IPS DF 19.7 (cell line): ENCODE data around the gene HECTD4.

Experiments used
- DNase-seq: peaks from one replicate; pipeline ENCODE4 v3.0.0-alpha.2; 2013; ENCODE audit warnings: low read depth, low spot score

HECTD4 gene

DNA sequence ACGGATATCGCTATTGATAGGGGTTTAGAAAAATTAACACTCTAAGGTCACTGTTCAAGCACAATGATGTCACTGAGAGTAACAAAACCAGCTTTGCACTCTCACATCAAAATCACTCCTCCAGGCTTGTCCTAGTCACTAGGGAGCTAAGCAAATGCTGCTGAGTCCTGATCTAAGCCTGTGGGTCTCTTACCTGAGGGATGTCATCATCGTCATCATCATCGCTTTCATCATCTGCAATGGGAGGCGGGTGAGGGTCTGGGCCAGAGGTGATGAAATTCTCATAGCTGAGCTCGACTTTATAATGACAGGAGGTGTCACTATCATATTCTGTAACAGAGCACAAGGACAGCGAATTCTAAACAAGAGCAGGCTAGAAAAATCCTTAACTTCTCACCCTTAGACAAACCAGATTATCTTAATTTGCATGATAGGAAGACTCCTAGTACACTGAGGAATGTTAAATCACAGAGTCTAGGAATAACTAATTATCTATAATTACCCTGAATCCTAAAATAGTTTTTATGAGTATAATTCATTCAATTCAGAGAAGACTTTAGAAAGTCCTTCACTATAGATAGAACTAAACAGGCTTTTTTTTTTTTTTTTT is 173.8 kb downstream of the HECTD4 start:
- DNase-seq, result no peak

DNA sequence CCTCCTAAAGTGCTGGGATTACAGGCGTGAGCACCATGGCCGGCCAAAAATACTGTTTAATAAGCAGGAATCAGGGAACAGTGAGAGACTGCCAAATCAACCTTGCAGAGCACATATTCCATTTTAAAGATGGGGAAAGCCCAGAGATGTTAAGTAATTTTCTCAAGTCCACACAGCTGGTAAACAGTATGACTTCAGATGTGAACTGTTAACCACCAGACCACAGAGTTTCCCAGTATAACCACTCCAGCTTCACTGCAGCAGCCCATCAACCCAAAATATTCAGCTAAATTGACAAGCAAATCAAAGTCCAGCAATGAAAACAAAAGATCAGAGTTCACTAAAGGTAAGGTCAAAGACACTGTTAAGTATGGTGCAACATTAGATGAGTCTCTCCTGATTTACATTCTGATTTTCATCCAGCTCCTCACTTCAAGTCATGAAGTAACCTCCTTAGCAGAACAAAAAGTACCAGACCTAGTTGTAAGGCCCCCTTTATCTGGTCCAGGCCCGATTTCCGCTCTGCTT is 174.8 kb downstream of the HECTD4 start:
- DNase-seq, result no peak

DNA sequence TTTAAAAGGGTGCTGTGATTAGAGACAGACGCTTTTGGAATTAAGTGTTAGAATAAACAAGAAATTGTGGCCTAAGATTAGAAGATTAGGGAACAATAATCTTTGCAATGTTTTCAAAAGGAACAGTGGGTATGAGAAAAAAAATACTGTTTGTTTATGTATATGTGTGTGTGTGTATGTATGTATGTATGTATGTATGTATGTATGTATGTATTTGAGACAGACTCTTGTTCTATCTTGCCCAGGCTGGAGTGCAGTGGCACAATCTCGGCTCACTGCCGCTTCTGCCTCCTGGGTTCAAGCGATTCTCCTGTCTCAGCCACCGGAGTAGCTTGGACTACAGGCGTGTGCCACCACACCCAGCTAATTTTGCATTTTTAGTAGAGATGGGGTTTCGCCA is 175.3 kb downstream of the HECTD4 start:
- DNase-seq, result no peak

DNA sequence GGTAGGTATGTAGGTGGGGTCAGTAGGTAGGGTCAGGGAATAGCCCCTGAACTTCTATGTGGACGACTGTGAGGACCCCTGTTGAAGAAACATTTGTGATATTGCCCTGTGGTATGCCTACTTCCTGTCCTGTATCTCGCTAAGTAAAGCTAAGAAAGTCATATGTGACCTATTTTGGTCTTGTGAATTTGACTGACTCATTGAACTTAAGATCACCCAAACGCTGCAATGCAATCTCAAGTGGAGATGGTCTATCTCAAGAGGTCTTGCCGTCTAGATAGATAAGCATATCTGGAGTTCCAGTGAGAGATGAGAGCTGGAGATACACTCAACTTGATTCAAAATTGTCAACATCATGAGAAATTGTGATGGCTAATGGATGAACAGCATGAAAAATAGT is 183.1 kb downstream of the HECTD4 start:
- no peak for DNase-seq

DNA sequence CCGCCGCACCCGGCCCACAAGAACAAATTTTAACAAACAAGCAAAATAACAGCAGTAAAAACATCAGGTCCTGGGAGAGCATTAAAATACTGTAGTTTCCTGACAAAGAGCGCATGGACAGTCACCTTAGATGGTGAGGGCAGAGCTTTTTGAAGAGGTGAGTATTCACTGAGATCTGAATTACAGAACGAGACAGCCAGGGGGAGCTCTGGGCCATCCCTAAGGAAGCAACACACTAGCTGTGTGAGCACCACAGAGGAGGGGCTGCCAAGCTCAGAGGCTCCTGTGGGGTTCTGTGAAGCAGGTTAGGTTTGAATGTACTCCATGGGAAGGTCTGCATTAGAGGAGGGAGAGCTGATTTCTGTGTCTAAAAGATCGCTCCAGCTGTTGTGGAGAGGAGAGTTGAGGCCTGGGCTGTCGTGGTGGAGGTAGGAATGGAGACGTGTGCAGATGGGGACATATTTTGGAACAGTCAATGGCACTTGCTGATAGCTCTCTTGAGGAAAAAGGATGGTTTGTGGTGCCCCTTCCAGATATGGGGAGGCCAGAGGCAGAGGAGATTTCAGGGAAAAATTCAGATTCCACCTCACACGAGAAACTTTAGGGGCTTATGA is 184.0 kb downstream of the HECTD4 start:
- peak; percentile 60 for DNase-seq

DNA sequence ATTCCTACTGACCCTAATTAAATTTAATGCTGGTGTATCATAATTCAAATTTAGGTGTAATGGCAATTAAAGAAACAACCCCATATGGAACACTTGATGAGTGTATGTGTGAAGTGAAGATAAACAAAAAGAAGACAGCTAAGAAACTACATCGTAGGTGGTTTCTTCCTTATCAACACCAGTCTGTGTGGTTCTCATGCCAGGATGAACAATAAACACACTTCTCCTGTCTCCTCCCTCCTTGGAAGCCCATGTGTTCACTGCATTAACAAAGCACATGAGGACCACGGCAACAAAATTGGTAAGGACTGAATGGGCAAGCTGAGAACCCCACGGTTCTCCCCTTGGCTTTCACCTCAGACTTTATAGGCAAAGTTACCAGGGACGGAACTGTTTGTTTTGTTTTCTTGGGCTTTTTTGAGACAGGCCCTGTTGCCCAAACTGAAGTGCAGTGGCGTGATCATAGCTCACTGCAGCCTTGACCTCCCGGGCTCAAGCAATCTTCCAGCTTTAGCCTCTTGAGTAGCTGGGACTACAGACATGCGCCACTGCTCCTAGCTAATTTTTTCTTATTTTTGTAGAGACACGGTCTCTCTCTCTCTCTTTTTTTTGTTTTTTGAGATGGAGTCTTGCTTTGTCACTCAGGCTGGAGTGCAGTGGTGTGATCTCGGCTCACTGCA is 185.9 kb downstream of the HECTD4 start:
- DNase-seq, result no peak

DNA sequence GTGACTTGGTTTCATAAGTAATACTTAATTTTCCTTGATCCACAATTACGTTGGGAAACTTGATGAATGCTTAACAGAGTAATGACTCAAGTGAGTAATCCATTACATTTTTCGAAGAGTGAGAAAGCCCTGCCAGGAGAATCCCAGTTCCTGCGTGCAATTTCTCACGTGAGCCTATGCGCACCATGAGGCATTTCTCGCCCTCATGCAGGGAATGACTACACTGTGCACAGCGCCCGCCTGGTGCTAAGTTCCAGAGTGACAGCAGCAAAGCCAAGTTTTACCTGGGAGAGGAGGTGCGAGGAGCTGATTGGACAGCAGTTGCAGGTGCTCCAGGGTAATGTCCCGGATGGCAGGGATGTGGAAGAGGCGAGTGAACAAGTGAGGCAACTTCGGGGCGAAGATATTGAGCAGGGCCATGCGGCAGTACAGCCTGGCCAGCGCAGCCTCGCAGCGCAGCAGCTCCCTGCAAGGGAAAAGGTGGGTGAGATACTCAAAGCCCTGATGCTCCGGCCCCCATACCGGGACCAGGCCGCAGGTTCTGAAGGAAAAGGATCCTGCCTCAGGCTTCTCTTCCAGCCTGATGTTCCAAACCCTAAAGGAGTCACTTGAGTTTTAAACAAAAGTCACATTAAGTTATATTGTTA is 187.5 kb downstream of the HECTD4 start:
- no peak for DNase-seq

DNA sequence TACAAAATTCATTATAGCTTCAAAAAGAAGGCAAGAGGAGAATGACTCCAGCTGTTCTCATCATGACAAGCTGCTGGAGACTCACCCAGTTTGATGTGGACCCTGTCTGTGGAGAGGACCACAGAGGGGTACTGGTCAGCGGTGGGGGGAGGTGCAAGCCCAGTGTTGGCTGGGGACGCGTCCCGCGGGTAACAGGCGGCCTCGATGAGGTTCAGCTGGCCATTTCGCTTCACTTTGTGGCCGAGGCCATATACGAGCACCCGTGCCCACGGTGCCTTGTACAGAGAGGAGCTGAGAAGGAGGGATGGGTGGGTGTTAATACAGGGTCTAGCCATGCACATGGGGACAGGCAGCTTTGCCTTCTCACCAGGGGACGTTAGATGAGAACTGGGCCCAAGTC is 189.8 kb downstream of the HECTD4 start:
- DNase-seq, result no peak

DNA sequence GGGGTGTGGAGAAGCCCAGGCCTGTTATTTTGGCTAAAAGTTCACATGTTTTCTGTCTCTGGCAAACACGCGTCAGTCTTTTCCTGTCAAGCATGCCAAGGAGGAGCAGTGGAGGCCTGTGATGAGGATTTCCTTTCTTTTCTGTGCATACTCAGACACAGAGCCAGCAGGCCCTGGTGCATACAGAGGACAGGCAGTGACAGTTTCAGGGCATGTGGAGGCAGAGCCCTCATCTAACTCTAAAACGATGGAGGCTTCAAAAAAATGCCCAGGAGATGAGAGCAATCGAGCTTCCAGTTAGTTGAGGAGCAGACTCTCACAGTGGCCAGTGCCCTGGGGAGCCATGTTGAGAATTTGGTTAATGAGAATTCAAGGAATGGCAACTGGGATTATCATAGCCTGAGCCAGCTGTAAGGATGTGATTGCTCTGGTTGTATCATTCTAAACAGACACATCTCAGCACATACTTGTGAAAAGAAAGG is 190.3 kb downstream of the HECTD4 start:
- DNase-seq, result no peak

DNA sequence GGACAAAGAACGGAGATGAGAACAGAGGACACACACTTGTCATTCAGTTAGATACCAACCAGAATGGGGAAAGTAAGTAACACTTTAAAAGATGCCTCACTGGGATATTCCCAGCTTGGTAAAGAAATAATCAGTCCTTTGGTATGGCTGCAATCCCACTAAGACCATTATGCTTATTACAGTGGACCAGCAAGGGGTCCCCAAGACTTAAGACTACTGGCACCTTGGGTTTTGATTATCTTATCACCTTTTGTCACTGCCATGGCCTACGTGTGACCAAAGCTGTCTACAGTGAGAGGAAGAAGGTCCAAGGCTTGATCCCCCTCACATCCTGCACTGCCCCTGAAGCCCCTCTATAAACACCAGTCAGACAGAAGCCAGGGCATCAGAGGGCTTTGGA is 191.0 kb downstream of the HECTD4 start:
- no peak for DNase-seq

DNA sequence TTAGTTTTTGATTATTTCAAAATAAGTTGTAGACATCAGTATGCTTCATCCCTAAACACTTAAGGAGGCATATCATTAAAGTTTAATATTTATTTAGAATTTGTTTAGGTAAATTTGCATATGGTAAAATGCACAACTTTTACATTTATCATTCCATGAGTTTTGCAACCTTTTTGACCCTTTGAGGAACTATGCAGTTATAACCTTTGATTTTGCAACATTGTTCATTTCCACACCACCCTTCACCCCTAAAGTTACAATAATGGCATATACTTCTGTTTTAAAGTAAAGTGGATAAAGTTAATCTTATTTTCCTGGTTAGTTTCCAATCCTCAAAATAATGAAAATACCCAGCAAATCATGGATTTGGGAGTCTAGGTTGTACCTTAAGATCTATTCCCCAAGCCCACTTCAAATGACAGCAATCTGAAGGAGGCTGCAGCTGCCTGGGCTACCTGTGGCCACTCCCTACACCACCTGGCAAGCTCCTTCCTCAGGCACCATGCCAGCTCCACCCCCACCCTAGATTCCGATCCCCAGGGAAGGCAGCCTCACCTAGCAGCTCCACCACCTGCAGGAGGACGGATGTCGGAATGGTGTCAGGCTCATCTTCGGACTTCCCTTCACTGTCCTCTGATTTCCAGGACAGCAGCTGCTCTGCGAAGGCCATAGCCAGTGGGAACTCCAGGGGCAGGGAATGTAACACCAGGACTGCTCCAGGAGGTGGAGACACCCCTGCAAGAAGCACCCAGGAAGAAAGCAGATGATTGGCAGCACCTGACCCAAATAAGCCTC is 191.8 kb downstream of the HECTD4 start:
- DNase-seq, result no peak

DNA sequence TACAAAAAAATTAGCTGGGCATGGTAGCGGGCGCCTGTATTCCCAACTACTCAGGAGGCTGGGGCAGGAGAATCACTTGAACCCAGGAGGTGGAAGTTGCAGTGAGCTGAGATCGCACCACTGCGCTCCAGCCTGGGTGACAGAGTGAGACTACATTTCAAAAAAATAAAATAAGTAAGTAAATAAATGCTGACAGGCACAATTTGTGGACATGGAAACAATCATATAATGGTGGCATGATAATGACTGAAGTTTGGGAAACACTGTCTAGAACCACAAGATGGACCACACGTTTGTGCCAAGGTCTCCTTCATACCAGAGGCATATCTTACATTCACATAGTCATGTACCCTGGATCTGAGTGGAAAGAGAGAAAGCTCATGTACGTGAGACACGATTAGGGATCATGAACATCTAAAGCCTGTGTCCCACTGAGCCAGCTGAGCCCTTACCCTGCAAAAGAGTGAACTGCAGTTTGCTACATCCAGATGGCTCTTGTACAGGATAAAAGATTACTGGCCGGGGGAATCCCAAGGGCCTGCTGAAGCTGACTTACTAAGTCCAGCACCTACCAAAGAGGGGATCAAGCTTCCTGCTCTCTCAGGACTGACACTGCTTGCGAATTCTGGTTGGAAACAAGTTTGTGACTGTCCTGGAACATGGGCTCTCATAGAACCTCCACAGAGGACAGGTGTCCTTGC is 194.0 kb downstream of the HECTD4 start:
- no peak for DNase-seq

DNA sequence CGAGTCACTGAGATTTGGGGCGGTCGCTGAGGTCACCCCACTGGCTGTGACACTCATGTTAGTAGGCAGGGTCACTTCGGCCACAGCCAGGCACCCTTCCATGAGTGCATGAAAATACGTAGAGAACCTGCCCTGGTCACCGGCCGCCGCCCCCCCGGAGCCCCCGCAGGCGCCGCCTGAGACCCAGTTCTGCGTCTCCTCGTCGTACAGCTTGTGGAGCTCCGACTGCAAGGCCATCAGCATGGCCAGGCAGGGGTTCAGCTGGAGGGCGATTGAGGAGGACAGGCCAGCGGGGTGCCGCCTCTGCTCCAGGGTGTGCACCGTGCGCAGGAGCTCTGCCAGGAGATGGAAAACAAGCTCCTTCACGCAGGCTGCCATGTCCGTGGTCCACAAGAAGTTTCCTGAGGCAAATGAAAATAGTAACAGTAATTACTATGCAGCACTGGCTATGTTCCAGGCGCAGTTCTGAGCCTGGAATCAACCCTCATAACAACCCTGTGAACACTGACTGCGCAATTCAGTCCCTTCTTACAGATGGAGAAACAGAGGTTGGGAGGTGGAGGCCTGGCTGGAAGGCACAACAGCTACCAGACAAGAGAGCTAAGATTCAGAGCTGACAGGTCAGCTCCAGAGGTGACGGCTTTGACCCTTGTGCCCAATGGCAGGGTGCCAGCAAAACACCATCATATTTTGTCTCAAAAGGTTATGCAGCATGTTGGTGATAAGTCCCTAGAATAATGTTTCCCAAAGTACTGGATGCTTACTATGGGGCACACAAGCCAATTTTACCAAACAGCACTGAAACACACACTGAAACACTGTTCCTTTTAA is 196.9 kb downstream of the HECTD4 start:
- no peak for DNase-seq

DNA sequence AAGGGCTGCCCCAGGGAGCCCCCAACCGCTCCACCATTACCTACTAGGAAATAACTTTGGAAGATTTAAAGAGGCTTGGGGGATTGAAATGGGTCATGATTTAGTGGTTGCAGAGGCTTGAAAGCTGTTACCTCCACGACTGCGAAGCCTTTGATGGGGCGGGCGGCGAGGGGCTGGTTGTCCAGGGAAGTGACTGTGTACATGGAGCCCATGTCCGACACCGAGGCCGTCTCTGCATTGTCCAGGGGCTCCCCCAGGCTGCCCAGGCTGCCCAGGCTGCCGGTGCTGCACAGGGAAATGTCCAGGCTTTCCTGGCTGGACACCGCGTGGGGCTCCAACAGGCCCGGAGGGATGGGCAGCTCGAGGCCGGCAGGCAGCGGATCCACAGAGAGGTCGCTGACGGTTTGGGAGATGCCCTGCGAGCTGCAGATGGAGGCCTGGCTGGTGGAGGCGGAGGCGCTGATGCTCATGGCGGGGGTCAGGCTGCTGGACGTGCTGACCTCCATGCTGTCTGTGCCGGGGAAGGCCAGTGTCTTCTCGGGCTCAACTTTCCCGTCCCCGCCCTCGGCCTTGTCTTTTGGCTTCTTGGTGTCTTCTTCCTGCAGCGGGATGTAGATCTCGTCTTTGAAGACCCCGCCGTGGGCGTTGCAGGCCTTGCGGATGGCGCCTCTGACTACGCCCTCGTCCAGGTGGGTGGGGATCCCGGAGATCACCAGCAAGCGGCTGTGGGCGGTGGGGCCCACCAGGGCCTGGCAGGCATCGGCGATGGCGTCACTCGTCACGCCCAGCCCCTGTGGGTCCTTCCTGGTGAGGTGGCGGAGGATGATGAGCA is 198.0 kb downstream of the HECTD4 start:
- no peak for DNase-seq

DNA sequence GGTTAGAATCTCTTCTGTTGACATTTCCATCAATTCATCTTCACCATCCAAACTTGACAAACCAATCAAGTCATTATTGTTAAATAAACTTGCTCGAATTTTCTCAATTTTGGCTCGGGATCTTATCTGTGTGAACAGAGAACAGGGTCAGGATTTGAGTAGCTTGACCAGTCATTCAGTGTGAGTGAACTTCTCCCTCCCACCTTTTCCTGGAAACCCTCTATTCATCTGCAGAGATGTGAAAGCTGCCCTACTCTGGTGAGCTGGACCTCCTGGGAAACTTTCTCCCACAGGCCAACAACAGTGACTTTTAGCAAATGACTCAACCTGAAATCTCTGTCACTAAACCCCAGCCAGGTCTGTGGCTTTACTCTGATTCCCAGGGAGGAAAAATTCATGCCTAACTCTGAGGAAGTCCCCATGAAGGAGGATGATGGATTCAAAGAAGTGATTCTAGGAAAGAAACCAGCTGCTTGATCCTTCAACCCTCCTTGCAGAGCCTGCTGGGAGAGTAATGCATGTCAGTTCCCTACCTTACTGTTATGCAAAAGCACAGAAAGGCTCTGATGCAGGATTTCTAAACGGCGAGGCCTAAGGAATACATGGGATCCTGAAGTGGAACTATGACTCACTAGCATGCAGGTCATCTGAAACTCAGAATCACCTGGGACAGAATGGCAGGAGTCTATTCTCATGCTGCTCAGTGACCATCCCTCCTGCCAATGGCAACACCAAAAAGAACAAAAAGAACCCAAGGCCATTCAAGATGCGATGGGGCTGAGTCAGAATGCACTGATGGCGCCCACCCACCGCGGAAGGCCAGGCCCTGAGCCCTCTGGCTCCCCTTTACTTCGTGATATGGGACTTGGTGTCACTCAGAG is 198.8 kb downstream of the HECTD4 start:
- DNase-seq, result peak; percentile 33

DNA sequence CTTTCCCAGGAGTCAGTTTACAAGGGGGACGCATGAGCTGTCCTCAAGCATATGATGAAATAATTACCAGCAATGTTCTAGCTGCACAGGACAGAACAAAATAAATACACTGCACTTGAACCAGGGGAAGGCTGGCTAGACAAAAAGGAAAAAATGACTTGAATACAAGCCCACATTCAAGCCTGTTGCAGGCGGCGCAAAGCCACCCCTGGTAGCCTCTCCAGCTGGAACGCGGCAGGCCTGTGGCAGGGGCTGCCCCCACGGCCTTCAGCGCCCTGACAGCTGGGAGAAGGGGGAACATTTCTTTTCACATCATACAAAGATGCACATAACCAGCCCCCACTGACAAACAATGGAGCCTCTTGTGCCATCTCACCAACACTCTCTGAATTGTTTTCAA is 199.7 kb downstream of the HECTD4 start:
- no peak for DNase-seq

DNA sequence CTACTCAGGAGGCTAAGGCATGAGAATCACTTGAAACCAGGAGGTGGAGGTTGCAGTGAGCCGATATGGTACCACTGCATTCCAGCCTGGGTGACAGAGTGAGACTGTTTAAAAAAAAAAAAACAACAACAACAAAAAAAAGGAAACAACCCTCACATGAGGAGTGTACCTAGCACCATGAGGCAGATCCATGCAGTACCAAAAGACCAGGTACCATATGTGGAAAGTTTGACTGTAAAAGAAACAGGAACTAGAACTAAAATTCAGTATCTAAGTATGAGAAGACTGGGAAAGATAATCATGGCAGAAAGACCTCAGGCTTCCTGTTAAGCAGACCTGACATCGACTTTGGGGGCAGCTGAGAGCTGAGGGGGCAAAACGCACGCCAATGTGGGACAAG is 201.8 kb downstream of the HECTD4 start:
- DNase-seq, result no peak

DNA sequence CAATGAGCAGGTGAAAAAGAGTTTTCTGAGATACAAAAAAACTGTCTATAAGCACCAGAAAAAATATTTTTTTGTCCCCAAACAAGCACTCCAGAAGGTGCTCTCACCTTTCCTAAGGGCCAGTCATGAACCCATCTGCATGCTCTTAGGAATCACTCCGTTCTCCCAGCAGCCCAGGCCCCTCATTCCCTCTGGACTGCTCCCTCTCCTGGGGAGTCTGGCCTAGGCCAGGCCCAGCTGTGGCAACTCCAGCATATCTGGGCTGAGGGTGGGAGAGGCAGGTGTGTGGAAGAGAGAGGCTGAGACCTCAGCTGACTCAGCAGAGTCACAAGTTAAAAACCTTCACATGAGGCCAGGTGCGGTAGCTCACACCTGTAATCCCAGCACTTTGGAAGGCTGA is 202.3 kb downstream of the HECTD4 start:
- DNase-seq, result no peak
